Measurements from ENCODE around the gene LCN2.
"Not testable (repeated sequence)": the region's sequence is repeated elsewhere in the genome, so short reads cannot be mapped to it uniquely, and the experiment has no call there.

LCN2 gene

DNA sequence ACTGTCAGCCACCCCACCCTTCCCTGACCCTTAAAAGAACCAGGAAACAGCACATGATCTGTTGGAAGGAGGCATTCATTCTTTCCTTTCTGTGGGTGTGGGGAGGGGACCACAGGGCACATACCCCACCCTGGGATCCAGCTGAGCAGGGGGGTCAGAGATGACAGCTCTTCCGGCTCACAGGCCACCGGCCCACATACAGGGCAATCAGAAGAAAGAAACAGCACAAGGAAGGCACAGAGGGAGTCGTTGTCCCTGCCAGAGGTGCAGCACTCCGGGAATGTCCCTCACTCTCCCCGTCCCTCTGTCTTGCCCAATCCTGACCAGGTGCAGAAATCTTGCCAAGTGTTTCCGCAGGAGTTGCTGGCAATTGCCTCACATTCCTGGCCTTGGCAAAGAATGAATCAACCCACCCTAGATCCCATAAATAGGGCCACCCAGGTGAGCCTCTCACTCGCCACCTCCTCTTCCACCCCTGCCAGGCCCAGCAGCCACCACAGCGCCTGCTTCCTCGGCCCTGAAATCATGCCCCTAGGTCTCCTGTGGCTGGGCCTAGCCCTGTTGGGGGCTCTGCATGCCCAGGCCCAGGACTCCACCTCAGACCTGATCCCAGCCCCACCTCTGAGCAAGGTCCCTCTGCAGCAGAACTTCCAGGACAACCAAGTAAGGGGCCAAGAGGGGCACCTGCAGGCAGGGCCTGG lies at the start of gene LCN2:
Gene LCN2, plus strand, starts transcription at position 453 of the 701 bp plus-strand sequence. Its CDS starts 73 bp downstream, at position 526.
- no peak for DNase-seq

DNA sequence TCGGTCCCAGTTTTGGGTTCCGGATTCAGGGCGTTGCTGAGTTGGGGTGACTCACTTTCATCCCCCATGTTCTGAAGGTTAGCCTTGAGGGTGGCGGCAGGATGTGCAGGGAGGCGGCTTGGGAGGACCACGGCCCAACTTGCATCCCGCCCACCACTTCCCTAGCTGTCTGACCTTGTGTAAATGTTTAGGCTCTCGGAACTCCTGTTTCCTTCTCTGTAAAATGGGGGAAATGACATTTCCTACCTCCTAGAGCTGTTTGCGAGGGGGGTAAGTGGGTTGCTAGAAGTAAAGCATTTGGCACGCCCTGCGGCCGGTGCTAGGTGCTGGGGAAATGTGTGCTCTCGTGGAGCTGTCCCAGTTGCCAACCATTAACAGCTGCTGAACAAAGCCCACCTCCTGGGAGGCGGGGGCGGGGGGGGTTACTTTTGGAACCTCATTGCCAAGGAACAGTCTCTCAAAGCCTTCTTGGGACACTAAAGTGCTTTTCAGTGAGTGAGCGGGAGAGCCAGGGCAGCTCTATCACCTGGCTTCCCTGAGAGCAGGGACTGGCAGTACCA lies 49.2 kb upstream of the LCN2 start:
- no peak for DNase-seq

DNA sequence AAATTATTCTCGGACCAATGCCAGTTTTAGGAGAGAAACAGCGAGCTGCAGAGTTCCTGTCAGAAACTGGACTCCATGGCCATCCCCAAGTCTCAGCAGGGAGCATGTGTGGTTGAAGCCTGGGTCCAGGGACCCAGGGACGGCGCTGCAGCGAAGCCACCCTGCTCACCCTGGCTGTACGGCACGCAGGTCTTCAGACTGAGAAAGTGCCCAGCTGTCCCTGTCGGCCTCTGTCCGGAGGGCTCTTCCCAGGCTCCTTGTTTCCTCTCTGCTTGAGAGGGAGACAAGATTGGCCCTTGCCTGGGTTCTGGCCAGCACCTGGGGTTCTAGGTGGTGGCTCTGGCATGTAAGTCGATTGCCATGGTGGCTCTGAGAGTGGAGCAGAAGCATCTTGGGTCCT lies 48.7 kb upstream of the LCN2 start:
- no peak for DNase-seq

DNA sequence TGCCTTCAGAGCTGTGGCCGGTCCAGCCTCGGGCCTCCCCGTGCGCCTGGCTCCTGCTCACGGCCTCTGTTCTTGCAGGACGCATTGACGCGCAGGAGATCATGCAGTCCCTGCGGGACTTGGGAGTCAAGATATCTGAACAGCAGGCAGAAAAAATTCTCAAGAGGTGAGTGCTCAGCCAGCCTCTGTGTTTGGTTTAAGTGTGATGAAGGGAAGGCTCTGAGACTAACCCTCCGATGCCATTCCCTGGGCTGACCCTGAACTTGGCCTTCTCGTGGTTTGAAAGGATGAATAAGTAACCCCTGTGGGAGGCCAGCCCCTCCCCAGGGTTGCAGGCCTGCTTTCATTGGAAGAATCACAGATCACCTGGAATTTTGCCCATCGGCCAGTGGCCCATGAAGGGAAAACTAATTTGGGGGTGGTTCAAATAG lies 48.0 kb upstream of the LCN2 start:
- no peak for DNase-seq

DNA sequence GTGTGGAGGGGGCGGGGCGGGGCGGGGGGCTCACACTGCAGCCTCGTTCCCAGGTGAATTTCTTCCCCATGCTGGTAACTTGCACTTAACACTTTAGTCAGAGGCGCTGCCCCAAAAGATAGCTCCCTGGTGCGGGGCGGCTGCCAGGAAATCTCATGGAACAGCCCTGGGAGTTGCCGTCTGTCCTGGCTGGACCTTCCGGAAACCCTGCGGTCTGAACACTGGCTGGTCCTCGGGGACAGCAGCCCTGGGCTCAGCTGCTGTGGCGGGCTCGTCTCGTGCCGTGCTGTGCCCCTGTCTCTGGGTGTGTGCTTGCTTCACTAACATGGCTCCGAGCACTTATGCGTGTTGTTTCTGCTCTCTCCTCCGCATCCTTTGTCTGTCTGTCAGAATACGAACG lies 47.6 kb upstream of the LCN2 start:
- no peak for DNase-seq

DNA sequence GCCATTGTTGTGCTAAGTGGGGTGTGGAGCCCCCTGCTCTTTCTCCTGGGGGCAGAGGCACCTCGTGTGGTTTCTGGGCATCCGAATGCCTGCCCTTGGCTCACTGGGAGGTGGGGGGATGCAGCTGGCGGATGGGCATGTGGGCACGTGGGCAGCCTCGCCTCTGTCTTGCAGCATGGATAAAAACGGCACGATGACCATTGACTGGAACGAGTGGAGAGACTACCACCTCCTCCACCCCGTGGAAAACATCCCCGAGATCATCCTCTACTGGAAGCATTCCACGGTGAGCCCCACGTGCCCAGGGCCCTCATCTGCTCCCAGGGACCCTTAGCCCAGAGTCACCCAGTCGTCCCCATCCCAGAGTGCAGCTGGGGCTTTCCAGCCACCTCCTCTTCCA lies 47.1 kb upstream of the LCN2 start:
- no peak for DNase-seq

DNA sequence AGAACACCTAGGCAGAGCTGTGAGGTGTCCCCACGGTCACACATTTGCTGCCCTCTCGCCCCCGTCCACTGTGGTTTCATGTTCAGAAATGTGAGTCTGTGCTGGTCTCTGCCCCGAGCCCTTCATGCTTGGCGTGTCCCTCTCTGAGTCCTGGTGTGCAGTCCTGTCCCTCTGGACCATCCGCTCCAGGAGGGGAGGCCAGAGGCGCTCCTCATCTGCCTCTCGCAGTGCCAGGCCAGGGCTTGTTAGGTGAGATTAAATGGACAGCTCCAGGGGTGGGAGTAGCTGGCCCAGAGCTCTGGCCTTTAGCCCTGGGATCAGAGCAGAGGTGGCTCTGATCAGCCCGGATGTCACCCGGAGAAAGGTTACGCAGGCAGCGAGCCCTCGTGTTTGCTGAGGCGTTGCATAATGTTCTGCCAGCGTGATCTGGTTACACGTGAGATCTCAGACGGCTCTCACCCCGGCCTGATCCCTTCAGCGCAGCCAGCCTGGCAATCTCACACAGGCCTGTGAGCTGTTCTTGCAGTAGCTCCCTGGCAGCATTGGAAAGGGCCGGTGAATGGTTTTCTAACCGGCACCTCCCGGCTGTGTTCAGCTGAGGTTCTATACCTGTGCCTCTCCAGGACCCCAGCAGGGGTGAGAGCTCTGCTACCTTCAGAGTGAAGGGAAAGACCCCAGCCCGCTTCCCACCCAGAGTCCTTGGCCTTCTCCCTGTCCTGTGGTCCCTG lies 46.2 kb upstream of the LCN2 start:
- DNase-seq = no peak

DNA sequence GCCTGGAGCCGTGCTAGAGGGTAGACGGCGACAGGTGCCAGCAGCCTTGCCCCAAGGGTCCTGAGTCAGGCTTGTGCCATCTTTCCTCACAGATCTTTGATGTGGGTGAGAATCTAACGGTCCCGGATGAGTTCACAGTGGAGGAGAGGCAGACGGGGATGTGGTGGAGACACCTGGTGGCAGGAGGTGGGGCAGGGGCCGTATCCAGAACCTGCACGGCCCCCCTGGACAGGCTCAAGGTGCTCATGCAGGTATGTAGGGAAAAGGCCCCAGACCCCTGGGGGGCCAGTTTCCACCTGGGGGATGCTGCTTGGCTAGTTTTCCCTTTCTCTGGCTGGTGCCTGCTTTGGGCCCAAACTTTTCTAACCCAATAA lies 45.7 kb upstream of the LCN2 start:
- DNase-seq = no peak

DNA sequence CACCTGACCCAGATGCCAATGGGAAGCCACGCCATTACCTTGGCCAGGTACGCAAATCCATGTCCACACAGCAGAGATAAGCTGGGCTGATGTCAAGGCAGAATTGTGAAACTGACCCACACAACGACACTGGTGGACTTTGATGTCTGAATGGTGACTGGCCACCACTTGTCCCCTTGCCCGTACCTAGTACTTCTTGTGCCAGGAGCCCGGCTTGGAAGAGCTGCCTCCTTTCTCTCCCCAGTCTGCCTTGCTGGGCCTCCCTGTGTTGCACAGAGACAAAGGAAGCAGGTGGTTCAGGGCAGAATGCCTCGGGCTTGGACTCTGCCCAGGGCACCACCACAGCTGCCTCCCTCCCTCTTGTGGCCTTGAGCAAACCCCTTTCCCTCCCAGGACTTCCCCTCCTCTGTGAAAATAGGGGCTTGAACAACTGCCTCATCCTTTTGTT lies 45.1 kb upstream of the LCN2 start:
- DNase-seq = no peak

DNA sequence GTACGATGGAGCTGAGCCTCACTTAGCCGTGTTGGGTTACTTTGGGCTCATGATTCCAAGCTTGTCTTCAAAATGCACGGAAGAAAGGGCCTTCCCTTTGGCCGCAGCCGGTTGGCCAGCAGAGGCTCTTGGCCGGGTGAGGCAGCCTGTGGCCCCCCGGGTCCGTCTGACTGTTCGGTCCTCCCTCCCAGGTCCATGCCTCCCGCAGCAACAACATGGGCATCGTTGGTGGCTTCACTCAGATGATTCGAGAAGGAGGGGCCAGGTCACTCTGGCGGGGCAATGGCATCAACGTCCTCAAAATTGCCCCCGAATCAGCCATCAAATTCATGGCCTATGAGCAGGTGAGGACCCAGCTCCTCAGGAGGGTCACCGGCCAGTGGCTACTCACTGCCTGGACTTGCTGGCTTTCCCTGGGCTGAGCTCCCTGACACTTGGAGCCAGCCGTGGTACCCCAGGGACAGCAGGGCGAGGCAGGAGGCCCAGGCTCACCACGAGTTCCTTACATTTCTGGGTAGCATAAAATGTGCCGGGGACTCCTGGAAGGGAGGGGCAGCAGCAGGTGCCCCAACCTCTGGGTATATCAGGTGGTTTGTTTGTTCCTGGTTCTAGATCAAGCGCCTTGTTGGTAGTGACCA lies 43.6 kb upstream of the LCN2 start:
- no peak for DNase-seq

DNA sequence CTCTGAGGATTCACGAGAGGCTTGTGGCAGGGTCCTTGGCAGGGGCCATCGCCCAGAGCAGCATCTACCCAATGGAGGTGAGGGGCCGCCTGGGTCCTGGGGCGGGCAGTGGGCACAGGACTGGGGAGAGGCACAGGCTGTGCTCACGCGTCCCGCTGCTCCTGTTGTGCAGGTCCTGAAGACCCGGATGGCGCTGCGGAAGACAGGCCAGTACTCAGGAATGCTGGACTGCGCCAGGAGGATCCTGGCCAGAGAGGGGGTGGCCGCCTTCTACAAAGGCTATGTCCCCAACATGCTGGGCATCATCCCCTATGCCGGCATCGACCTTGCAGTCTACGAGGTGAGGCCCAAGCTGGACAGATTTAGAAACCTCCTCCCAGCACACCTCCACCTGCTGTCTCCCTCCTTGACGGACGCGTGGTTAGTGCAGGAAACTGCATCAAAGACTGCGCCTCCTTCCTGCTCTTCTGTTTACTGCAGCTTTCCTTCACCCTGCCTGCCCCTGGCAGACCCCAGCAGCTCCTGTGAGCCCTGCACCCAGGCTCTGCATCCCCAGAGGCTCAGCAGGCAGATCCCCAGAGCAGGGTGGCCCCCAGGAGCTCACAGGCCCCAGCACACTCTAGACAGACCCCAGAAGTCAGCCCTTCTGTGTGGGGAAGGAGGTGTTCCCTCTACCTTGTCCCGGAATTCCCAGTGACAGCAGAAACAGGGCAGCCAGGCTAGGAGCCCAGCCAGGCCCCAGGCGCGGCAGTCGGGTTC lies 42.9 kb upstream of the LCN2 start:
- no peak for DNase-seq

DNA sequence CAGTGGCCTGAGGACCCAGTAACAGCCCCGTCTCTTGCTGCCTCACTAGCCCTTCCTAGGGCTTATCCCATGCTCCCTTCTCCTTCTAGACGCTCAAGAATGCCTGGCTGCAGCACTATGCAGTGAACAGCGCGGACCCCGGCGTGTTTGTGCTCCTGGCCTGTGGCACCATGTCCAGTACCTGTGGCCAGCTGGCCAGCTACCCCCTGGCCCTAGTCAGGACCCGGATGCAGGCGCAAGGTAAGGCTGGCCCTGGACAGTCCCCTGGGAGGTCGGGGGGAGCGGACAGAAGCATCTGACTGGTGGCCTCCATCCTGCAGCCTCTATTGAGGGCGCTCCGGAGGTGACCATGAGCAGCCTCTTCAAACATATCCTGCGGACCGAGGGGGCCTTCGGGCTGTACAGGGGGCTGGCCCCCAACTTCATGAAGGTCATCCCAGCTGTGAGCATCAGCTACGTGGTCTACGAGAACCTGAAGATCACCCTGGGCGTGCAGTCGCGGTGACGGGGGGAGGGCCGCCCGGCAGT lies 42.2 kb upstream of the LCN2 start:
- no peak for DNase-seq

DNA sequence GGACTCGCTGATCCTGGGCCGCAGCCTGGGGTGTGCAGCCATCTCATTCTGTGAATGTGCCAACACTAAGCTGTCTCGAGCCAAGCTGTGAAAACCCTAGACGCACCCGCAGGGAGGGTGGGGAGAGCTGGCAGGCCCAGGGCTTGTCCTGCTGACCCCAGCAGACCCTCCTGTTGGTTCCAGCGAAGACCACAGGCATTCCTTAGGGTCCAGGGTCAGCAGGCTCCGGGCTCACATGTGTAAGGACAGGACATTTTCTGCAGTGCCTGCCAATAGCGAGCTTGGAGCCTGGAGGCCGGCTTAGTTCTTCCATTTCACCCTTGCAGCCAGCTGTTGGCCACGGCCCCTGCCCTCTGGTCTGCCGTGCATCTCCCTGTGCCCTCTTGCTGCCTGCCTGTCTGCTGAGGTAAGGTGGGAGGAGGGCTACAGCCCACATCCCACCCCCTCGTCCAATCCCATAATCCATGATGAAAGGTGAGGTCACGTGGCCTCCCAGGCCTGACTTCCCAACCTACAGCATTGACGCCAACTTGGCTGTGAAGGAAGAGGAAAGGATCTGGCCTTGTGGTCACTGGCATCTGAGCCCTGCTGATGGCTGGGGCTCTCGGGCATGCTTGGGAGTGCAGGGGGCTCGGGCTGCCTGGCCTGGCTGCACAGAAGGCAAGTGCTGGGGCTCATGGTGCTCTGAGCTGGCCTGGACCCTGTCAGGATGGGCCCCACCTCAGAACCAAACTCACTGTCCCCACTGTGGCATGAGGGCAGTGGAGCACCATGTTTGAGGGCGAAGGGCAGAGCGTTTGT lies 41.6 kb upstream of the LCN2 start:
- DNase-seq = no peak

DNA sequence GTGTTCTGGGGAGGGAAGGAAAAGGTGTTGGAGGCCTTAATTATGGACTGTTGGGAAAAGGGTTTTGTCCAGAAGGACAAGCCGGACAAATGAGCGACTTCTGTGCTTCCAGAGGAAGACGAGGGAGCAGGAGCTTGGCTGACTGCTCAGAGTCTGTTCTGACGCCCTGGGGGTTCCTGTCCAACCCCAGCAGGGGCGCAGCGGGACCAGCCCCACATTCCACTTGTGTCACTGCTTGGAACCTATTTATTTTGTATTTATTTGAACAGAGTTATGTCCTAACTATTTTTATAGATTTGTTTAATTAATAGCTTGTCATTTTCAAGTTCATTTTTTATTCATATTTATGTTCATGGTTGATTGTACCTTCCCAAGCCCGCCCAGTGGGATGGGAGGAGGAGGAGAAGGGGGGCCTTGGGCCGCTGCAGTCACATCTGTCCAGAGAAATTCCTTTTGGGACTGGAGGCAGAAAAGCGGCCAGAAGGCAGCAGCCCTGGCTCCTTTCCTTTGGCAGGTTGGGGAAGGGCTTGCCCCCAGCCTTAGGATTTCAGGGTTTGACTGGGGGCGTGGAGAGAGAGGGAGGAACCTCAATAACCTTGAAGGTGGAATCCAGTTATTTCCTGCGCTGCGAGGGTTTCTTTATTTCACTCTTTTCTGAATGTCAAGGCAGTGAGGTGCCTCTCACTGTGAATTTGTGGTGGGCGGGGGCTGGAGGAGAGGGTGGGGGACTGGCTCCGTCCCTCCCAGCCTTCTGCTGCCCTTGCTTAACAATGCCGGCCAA lies 40.8 kb upstream of the LCN2 start:
- no peak for DNase-seq

DNA sequence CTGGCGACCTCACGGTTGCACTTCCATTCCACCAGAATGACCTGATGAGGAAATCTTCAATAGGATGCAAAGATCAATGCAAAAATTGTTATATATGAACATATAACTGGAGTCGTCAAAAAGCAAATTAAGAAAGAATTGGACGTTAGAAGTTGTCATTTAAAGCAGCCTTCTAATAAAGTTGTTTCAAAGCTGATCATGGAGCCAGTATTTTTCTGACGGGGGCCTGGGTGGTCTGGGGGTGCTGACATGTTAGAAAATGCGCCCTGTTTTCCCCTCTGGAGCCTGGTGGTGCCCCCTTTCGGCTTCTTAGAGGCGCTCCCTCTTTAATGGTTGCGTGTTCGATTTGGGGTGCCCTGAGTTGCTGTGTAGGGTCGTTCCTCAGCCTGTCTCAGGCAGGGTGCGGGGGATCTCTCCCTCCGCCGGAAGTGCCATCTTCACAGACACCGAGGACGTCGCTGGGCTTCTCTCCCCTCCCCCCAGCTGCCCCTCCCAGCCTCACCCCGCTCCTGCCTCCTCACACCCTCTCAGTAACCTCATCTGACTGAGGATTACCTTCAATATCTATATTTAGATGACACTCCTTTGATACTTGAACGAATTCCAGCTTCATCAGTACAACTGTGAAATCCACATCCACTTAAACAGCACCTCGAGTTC lies 40.1 kb upstream of the LCN2 start:
- no peak for DNase-seq

DNA sequence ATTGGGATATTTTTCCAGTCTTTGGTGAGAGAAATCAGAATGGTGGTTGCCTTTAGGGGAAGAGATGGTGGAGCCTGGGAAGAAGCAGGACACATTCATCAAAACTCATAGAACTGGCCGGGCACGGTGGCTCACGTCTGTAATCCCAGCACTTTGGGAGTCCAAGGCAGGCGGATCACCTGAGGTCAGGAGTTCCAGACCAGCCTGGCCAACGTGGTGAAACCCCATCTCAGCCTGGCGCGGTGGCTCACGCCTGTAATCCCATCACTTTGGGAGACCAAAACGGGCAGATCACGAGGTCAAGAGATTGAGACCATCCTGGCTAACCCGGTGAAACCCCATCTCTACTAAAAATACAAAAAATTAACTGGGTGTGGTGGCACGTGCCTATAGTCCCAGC lies 37.5 kb upstream of the LCN2 start:
- not testable (repeated sequence) for DNase-seq

DNA sequence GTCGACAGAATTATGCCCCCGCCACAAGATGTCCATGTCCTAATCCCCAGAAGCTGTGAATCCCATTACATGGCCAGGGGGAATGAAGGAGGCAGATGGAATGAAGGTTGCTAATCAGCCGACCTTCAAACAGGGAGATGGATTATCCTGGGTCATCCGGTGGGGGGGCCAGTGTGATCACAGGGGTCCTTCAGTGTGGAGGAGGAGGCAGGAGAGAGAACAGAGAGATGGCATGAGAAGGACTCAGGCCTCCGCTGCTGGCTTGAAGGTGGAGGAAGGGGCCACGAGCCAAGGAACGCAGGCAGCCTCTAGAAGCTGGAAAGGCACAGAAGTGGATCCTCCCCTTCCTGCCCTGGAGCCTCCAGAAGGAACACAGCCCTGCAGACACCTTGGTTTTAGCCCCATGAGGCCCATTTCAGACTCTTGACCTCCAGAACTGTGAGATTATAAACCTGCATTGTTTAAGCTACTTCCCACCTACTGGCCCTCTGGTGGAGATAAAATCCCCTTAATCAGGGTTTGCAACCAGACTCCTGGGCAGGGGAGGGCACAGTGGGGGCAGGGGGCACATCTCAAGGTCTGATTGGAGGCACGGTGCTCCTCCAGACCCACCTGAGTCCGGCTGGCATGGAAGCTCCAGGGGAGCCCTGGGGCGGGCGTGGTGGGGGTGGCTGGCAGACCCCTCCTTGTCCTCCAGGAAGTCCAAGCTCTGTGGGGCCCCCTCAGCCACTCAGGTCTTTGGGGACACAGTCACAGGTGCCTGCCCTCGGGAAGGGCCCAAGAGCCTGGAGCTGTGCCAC lies 35.5 kb upstream of the LCN2 start:
- no peak for DNase-seq

DNA sequence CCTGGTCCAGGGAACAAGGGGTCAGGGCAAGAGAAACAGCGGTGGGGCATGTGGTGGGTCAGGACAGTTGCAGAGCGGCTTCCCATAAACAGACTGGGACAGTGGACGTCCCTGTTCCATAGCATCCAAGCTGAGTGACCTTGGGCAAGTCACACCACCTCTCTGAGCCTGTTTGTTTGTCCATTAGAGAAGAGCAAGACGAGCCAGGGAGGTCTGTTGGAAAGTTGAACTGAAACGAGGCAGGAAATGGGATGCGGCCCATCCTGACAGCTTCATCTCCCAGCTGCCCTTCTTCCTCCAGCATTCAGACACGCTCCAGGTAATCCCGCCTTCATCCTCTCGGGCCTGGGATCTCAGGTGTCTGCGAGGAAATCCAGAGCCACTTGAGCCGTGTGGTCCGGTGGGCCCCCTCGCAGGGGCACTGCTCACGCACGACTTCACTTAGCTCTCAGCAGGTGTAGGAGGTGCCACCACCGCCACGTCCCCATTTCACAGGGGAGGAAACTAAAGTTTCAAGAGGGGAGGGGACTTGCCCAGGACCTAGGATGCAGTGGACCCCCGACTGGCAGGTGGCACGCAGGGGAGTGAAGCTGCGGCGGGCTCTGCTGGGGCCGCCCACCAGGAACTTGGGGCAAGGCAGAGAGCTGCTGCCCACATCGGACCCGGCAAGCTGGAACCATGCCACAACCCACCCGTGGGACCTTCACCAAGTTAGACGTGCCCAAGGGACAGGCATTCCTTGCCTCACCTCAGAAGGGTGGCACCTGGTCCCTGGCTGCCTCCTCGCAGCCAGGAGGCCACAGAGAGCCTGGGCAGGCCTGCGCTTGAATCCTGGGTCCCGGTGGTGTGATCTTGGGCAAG lies 34.7 kb upstream of the LCN2 start:
- DNase-seq = no peak

Measured in HCEC 1CT (cell line).